ENCODE measurements around the gene CRISPLD2. TPM values are rescaled to one million over a fixed set of nuclear protein-coding genes. Genes with fewer than 3 reads are reported as not detected.
A peak's percentile ranks its signal among the peaks of the same experiment; 100 is the strongest.

CRISPLD2 gene
- total RNA-seq, 1 donor, result 0.99 TPM

GRCh38 chr16:84825896-84826557 is 6.2 kb downstream of the CRISPLD2 start:
- H3K4me3 ChIP-seq (ENCODE audit: low read depth, low read length), result no peak overlapping the region
- TF ChIP-seq CTCF (IDR thresholded peaks at IDR 0.05; ENCODE audit: insufficient read depth, low read length), result no peak
- peak; percentile 71 for DNase-seq (ENCODE audit: low read depth)

GRCh38 chr16:84826558-84826941 is 6.8 kb downstream of the CRISPLD2 start:
- no peak for TF ChIP-seq CTCF (IDR thresholded peaks at IDR 0.05; ENCODE audit: insufficient read depth, low read length)
- no peak overlapping the region for H3K4me3 ChIP-seq (ENCODE audit: low read depth, low read length)
- DNase-seq (ENCODE audit: low read depth), result peak; percentile 79

GRCh38 chr16:84827131-84827574 is 7.4 kb downstream of the CRISPLD2 start:
- TF ChIP-seq CTCF (IDR thresholded peaks at IDR 0.05; ENCODE audit: insufficient read depth, low read length), result no peak
- DNase-seq (ENCODE audit: low read depth), result peak; percentile 52
- H3K4me3 ChIP-seq (ENCODE audit: low read depth, low read length), result no peak overlapping the region

DNA sequence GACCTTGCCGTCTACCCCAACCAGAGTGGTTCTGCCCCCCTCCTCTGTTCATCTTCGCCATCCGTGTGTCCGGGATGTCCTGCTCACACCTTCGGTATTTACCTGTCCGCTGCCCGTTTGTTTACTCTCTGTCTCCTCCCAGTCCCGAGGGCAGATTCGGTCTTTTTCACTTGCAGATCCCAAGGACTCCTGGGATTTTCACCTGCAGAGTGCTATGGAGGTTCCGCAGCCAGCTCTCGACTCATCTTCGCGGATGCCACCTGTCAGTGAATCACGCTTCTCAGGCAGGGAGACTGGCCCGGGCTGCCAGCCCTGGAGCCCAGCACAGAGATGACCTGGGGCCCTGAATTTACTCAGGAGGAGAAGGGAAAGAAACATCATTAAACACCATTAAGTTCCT is 8.1 kb downstream of the CRISPLD2 start:
- no peak for DNase-seq (ENCODE audit: low read depth)
- TF ChIP-seq CTCF (IDR thresholded peaks at IDR 0.05; ENCODE audit: insufficient read depth, low read length), result no peak
- no peak overlapping the region for H3K4me3 ChIP-seq (ENCODE audit: low read depth, low read length)

DNA sequence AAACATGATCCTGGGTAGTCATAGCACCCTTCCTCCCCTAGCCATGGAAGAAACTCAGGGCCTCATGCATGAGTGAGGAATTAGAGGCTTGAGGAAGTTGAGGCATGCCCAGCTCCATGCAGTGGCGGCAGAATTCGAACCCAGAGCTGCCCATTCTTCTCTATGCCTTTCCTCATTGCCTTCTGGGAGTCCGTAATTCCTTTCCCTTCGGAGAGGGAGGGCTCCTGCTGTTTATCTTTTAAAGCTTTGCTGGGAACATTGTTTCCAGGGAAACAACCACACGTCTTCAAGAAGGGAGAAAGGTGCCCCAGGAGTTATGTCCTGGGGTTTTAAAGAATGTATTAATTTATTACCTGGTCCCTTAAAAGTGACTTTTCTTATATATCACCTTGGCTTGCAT is 8.5 kb downstream of the CRISPLD2 start:
- H3K4me3 ChIP-seq (ENCODE audit: low read depth, low read length), result no peak overlapping the region
- no peak for DNase-seq (ENCODE audit: low read depth)
- TF ChIP-seq CTCF (IDR thresholded peaks at IDR 0.05; ENCODE audit: insufficient read depth, low read length), result no peak

- no peak overlapping the region for H3K4me3 ChIP-seq (ENCODE audit: low read depth, low read length)
- DNase-seq (ENCODE audit: low read depth), result peak; percentile 91
- TF ChIP-seq CTCF (IDR thresholded peaks at IDR 0.05; ENCODE audit: insufficient read depth, low read length), result no peak
Observed at GRCh38 chr16:84829168-84829965, 9.6 kb downstream of the CRISPLD2 start.
